GM21381 (cell line): ENCODE data around the gene PM20D2.

ENCODE experiments used
- ATAC-seq: cut with Tn5 transposase; IDR thresholded peaks from one replicate; pipeline ENCODE4 v1.9.1; 2021; ENCODE audit warnings: mild to moderate bottlenecking, moderate library complexity; ENCODE audit not compliant: unreplicated experiment

PM20D2 gene

DNA sequence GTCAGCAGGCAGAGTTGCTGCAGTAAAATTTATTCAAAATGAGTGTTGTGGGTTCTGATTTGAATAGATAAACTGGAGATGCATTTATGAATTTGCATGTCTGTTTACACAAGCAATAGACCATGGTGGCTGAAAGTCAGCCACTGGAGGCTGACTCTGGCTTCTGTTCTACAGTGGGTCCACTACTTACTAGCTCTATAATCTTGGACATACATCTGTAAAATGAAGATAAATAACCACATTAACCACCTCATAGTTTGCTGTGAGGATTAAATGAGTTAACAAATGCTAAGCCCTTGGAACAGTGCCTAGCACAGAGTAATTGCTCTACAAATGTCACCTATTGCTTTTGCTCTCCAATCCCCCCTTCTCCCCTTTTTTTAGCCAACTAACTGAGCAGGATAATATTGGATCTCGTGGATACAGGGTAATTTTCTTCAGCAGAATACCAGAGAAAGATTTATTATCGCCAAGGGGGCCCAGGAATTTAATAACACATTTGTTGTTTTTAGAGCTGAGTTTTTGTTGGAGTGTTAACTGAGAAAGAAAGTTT is 1.4 kb upstream of the PM20D2 start:
- peak; percentile 32 for ATAC-seq

DNA sequence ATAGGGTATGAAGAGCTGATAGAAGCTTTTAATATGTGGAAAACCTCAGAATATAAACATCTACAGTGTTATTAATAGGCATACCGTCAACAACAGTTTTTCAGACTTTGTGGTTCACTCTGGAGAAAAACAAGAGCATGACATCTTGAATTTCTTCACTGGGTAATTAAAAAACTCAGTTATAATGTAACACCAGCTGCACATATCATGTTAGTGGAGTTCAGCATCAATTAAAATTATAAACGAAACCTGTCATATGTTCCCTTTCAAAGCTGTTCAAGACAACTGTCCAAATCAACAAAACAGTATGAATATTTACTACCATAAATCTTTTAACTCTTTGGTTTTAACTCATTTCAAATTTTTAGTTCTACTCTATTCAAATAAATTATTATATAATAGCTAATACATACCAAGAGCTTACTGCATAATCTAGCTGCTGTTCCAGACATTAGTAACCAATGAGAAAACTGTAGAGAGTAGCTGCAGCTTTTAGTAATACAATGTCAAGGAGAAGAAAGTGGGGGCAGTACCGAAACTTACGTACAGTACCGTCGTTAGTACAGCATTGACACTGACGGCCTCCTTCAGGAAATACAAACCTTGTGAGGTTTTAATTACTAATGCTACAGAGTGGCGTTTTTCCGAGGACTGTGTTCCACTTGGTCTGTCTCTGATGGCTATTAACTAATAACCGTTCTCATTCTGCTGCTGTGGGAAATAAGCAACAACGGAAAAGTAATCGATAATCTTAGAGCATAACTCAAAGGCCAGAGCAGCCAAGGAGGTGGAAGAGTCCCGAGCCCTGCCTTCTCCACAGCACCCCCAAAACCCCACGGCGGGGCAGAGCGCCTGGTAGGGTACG is 532 bp upstream of the PM20D2 start:
- ATAC-seq, result peak; percentile 50

DNA sequence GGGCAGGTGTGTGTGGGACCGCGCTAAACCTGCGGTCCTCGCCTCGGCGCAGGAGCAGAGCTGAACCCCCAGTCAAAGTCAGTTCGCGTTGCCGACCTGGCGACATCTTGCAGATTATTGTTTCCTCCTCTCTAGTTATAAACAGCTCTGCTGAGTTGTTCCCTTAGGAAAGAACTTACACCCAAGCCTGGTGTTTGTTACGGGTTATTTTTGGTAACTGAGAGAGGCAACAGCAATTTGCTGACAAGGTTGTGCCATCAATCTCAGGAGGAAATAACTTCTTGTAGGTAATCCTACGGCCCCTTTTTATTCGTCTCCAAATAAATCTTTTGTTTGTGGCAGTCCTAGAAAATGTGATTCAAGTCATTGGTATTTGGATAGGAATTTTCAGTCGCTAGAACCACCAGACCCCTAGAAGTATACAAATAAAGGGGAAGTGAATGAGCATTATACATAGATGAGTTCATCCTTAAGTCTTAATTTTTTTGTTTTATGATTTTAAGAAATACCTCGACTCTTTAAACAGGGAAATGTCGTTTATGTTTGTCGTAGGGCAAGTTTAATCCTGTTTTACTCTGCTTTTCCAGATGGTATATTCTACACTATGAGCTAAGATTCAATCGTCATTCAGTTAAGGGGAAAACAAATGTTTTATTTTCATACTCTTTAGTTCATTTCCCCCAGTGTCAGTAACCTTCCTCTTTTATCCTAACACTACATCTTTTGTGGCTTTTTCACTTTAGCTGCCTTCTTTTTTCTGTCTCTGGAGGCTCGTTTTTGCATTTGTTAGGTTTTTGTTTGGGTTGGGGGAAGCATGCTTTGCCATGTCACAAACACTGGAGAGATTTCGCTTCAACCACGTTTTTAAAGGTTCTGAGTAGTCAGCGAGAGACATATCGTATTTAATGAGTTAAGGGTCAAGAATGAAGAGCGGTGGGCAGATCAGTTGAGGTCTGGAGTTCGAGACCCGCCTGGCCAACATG is 1.2 kb downstream of the PM20D2 start:
- no peak for ATAC-seq

DNA sequence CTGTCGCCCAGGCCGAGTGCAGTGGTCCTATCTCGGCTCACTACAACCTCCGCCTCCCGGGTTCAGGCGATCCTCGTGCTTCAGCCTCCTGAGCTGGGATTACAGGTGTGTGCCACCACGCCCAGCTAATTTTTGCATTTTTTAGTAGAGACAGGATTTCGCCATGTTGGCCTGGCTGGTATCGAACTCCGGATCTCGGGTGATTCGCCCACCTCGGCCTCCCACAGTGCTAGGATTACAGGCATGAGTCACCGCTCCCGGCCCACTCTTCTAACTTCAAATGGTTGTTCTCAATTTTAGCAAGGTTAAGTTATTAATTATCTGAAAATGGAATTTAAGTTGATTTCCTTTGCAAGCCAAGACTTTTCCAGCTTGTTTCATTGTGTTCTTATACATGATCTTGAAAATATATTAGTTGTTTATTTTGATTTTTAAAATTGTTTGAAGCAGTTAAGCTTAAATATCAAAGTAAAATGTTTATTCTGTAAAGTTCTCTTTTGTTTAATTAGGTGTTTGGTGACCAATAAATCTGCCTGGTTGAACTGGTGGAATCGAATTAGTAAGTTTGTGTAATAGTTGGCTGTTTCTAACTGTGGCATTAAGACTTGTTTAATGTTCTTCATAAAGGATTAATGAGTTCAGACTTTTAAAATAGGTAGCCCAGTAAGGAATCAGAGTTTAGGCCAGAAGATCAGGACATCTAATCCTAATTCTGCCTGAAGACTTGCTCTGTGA is 2.3 kb downstream of the PM20D2 start:
- no peak for ATAC-seq

DNA sequence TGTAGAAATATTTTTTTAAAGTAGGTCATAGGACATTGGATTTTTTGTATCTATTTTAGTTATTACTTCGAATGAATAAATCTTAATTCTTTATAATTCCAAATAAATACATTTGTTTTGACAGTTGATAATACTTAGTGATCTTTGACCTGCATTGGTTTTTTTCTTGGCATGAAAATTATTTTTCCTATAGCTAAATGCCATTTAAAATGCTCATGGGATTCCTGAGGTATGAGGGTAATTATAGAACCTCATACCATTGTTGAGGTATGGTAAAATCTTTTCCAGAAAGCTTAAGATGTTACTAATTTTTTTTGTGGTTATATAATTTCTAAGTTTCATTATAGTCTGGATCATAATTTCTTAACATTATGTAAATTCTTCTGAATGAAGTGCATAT is 8.3 kb downstream of the PM20D2 start:
- ATAC-seq, result no peak

DNA sequence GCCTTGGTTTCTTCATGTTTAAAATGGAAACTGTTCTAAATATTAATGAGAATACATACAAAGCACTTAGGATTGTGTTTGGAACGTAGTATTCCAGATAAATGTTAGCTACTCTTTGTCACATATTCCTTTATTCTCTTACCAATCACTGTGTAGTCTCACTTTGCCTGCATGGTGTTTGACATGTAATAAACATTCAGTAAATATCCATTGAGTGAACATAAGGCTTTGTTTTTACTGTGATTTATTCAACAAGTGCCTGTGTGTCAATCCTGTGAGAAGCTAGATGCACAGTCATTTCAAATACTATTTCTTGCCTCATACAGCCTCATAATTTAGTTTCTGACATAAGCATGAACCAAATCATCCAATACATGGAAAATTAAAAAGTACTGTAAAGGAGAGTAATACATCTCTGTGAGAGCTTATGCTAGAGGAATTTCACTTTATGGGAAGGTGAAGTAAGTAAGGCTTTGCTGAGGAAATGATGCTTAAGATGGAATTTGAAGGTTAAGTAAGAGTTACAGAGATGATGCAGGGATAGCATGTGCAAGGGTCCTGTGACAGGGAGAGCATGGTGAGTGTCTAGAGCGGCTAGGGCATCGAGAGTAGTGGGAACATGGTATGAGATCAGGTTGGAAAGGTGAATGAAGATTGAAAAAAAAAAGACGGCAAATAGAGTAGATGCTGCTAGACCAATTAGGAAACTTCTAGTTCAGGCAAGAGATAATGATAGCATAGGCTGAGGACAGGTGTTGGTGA is 14.7 kb downstream of the PM20D2 start:
- no peak for ATAC-seq

DNA sequence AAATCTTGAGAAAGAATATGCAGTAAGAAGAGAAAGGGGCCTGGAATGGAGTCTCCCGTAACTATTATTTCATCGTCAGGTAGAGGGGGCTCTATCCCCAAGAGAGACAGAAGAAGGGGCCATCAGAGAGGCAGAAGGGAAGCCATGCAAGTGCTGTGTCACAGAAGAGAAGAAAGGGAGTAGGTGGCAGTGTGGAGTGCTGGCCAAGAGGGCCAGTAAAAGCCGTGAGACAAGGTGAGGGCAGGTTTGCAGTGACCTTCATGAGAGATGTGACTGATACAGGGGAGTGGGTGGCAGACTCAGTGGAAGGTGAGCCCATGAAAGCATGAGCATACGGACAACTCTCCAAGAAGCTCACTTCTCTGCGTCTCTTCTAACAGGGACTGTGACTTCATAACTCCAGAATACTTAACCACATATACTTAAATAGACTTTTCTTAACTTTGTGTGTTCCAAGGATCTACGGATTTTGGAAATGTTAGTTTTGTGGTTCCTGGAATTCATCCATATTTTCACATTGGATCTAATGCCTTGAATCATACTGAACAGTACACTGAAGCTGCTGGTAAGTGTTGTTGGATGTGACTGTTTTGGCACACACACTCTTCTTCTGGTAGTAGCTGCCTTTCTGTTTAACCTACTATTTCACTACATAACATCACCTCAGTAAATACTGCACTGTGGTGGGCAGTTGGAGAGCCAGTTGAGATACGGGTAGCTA is 15.6 kb downstream of the PM20D2 start:
- no peak for ATAC-seq

DNA sequence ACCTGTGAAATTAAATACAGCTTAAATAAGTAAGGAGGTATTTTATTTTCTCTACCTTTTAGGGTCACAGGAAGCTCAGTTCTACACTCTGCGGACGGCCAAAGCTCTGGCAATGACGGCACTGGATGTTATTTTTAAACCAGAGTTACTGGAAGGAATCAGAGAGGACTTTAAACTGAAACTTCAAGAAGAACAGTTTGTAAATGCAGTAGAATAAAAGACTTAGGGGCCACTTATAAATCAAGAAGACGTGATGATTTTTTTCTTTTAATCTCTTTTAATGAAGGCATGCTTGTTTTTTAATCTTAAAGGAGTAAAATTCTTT is 16.2 kb downstream of the PM20D2 start:
- no peak for ATAC-seq

DNA sequence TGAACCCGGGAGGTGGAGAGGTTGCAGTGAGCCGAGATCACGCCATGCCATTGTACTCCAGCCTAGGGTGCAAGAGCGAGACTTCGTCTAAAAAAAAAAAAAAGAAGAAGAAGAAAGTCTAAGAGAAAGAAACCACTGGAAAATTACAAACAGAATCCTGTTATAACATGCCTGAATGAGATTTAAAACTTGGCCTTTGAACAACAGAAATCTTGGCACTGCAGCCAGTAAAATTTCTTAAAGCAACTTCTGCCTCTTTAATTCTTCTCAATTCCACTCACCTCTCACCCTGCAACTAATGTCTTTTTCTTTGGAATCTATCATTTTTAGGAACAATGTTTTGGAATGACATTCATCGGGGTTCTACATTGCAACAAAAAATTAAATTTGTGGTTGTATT is 26.3 kb downstream of the PM20D2 start:
- no peak for ATAC-seq

DNA sequence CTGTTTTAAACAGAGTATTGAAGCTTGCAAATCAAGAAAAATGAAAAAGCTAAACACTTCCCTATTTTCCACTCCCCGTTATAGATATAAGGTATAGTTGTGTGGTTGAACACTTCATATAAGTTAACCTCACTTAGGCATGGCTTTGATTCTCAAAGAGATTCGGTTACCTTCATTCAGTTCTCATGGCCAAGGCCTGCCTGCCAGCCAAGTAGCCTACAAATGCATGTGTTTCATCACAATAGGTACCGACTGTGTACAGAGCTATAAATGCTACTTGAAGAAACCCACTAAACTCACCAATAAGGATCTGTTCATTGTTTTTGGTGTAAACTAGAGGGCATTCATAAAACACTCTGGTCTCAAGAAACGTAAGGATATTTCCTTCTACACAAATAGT is 27.8 kb downstream of the PM20D2 start:
- ATAC-seq, result no peak

DNA sequence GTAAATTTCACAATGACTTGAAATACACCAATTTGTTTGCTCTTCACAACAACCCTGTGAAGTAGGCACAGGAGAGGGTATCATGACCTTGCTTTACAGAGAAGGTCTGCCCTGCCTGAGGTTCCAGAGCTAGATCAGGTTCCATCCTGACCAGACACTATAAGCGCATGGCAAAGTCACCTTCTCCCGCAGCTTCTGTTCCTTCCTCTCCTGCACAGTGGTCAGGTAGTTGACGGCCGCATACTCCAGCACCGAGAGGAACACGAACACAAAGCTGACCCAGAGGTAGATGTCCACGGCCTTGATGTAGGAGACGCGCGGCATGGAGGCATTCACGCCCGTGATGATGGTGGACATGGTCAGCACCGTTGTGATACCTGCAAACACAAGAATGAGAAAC is 34.3 kb downstream of the PM20D2 start:
- ATAC-seq, result no peak

DNA sequence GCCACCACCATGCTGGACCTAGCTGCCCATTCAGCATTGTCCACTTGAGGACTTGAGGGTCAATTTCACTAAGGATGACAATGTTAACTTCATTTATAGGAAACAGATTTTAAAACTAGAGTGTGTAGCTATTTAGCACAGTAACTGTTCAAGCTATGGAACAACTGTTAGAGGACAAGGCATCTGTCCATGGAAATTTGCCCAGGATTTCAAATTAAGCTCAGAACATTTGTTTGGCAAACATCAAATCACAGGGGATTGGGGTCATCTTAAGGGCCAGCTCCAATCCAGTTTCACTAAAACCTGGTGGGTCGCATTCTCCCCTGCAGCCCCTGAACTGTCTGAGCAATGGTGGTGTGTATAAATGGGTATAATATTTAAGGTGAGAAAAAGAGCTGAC is 35.1 kb downstream of the PM20D2 start:
- ATAC-seq, result no peak

DNA sequence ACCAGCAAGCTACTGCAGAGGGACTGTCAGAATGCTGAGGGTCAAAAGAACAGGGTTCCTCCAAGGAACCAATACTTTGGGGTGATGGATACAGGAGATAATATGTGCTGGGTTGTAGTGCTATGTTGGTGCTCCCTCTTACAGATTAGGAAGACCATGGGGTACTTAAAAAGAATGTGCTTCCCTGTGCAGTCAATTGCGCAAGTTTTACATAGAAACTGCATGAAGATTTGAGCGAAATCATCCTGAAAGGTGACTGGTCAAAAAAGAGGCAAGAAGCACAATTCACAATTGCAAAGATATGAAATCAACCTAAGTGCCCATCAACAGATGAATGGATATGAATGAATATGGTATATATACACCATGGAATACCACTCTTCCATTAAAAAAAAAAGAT is 37.4 kb downstream of the PM20D2 start:
- ATAC-seq, result no peak

DNA sequence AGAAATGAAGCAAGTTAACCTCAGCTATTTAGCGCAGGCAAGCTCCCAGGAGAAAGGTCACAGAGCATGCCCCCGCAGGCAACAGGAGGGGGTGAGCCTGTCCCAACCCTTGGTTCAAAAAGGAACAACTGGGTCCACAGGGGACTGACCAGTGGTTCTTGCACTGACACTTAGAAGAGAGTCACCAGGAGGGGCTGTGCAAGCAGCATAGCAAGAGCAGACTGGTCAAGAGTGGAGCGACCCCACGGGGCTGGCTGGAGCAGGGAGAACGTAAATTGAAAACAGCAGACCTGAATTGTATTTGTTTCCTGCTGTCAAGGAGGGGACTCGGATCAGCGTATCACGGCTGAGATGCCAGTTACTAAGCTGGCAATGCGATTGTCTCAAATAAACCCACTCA is 38.5 kb downstream of the PM20D2 start:
- no peak for ATAC-seq

DNA sequence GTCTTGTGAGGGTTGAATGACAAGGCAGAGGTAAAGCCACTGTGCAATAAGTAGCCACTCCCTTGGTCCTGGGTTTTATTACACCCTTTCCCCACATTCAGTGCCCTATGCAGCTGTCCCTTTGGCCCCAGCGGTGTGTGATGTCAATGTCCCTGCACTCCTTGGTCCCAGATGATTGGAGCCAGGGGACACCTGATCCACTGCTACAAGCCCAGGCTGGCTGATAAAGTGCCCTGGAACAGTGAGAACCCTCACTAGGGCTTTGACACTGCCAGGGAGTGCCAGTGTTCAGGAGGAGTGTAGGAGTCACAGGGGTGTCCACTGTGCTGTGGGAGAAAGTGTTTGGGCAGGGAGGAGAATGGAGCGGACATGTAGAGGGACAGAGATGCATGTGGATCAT is 40.9 kb downstream of the PM20D2 start:
- ATAC-seq, result no peak

DNA sequence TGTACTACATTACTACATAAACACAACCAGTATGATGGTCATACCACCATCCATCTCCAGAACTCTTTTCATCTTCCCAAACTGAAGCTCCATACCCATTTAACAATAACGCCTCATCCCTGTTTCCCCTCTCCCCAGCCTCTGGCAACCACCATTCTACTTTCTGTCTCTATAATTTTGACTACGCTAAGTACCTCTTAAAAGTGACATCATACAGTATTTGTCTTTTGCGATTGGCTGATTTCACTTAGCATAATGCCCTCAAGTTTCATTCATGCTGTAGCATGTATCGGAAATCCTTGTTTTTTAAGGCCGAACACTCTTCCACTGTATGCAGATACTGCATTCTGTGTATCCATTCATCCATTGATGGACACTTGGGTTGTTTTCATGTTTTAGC is 41.6 kb downstream of the PM20D2 start:
- ATAC-seq, result no peak

DNA sequence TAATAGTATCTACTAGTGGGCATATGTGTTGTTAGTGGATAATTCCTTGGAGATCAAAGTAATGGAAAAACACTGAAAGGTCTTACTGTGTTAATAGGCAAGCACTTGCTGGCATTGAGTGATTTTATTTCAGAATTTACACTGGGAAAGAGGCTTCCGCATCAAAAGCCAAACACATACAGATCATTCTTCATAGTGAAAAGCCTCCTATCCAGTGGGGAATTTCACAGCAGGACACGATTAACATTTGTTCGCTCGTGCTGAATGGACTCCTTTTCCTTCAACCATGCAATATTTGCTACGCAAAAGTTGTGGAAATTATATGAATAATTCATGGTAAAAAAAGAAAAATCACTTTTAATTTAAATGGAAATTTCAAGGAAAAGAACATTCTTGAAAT is 44.9 kb downstream of the PM20D2 start:
- ATAC-seq, result no peak

DNA sequence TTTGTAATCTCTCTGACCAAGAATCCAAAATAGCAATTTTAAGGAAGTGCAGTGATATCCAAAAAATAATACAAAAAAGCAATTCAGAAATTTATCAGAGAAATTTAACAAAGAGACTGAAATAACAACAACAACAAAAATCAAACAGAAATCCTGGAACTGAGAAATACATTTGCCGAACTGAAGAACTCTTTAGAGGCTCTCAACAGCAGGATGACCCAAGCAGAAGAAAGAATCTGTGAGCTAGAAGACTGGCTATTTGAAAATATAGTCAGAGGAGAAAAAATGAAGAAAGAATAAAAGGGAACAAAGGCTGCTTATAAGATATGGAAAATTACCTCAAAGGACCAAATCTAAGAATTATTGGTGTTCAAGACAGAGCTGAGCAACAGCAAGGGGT is 48.7 kb downstream of the PM20D2 start:
- ATAC-seq, result no peak

DNA sequence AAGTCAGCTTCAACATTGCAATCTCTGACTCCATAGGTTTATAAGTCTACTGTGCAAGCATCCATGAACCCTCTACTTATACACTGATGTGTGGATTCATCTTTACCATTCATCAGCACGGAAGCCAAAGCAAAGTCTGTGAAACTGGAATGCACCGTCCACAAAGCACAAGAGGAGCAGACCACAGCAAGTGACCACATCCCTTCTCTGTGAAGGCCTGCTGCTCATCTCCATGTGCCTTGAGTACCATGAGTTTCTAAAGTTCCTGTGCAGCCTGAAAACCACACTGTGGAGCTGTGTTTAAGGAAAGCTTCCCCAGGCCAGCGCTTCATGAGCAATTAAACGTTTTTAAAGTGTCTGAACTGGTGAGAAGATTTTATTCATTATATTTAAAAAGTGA is 51.3 kb downstream of the PM20D2 start:
- ATAC-seq, result no peak

DNA sequence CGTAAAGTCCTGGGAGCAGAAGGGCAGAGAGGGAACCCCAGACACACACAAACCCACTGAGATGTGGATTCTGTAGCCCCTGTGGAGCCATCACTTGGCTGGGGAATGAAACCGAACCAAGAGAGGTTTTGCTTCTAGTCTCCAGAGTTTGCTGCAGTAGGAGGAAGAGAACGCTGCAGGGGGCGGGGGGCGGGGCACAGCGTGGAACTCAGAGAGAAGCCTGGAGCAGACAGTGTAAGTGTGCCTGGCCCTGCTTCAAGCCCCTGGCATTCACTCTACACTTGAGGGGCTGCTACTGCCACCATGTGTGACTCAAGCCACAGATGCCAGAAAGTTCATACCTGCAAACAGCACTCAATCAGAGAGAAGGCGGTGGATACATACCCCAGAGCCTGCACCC is 52.4 kb downstream of the PM20D2 start:
- ATAC-seq, result no peak
